Urinary bladder (tissue), 4 donors: Measurements from ENCODE around the gene DNAJC5G. TPM values are rescaled to one million over a fixed set of nuclear protein-coding genes. Genes with fewer than 3 reads are reported as not detected.

ENCODE experiments used
- DNase-seq: peaks from one replicate; pipeline ENCODE4 v3.0.0-alpha.2; 2015; ENCODE audit errors: extremely low spot score
- H3K27ac ChIP-seq: one replicate; pipeline ENCODE4 v1.5.1; 2013; ENCODE audit warnings: low read depth, mild to moderate bottlenecking, moderate library complexity
- H3K36me3 ChIP-seq: one replicate; pipeline ENCODE4 v1.6.1; 2013; ENCODE audit warnings: mild to moderate bottlenecking, moderate library complexity; ENCODE audit not compliant: insufficient read depth
- H3K4me1 ChIP-seq: one replicate; pipeline ENCODE4 v1.6.1; 2013; ENCODE audit warnings: mild to moderate bottlenecking, moderate library complexity; ENCODE audit not compliant: insufficient read depth
- H3K4me3 ChIP-seq: one replicate; pipeline ENCODE4 v1.5.1; 2013; ENCODE audit warnings: low read depth, low read length
- whole genome bisulfite sequencing: extraction: QIAGEN DNeasy Blood & Tissue Kit; methylation state at CpG from one replicate; pipeline ENCODE4 v1.1.7; 2013; 5-methylcytosine and 5-hydroxymethylcytosine counted together
- polyA plus RNA-seq: library from polyadenylated mRNA; stranded (reverse); fragments of 200-250 nt; gene quantifications from one replicate; pipeline ENCODE4 v1.2.3, GENCODE V29; 2013
- total RNA-seq: library from RNA; depleted of rRNA; stranded (reverse); fragments of >200 nt; gene quantifications from one replicate; pipeline ENCODE4 v1.2.3, GENCODE V29; 2014
- donor health status: healthy with polysubstance abuse.
- donor health status: healthy.

Gene DNAJC5G
- total and polyA plus RNA-seq, 2 donors, result 0.42 TPM; not detected in 1

GRCh38 chr2:27303093-27304025 lies 28.1 kb downstream of the DNAJC5G start:
- Histone ChIP-seq H3K4me1 (peaks cover 3% of the 10 kb centered on the region), H3K4me3 (no peak overlapping the region), H3K27ac (no peak overlapping the region), H3K36me3 (no peaks in the 10 kb centered on the region)
- DNase-seq, result no peak
- 23% methylated on average over 25 of the region's 25 CpGs for WGBS

GRCh38 chr2:27304488-27305240 lies 29.4 kb downstream of the DNAJC5G start:
- H3K27ac ChIP-seq, result no peak overlapping the region
- no peaks in the 10 kb centered on the region for H3K36me3 ChIP-seq
- 86% methylated on average over 13 of the region's 13 CpGs for WGBS
- peaks cover 3% of the 10 kb centered on the region for H3K4me1 ChIP-seq
- no peak overlapping the region for H3K4me3 ChIP-seq
- DNase-seq, result no peak

GRCh38 chr2:27305516-27305915 lies 30.3 kb downstream of the DNAJC5G start:
- 91% methylated on average over 16 of the region's 16 CpGs for WGBS
- Histone ChIP-seq H3K27ac (no peak overlapping the region), H3K4me3 (no peak overlapping the region), H3K4me1 (peaks cover 3% of the 10 kb centered on the region), H3K36me3 (no peaks in the 10 kb centered on the region)
- no peak for DNase-seq

GRCh38 chr2:27306136-27306535 lies 30.9 kb downstream of the DNAJC5G start:
- H3K36me3 ChIP-seq, result no peaks in the 10 kb centered on the region
- H3K4me3 ChIP-seq, result no peak overlapping the region
- no peak for DNase-seq
- H3K4me1 ChIP-seq, result peaks cover 3% of the 10 kb centered on the region
- no peak overlapping the region for H3K27ac ChIP-seq
- 26% methylated on average over 26 of the region's 26 CpGs for WGBS

- no peaks in the 10 kb centered on the region for H3K36me3 ChIP-seq
- DNase-seq, result no peak
- no peak overlapping the region for H3K4me3 ChIP-seq
- peaks cover 3% of the 10 kb centered on the region for H3K4me1 ChIP-seq
- WGBS, result 3% methylated on average over 51 of the region's 51 CpGs
- H3K27ac ChIP-seq, result no peak overlapping the region
These were observed 31.5 kb downstream of the DNAJC5G start for GRCh38 chr2:27306573-27307286.

GRCh38 chr2:27307287-27307544 lies 32.0 kb downstream of the DNAJC5G start:
- Histone ChIP-seq H3K27ac (no peak overlapping the region), H3K4me3 (no peak overlapping the region), H3K36me3 (no peaks in the 10 kb centered on the region), H3K4me1 (peaks cover 3% of the 10 kb centered on the region)
- no peak for DNase-seq
- 12% methylated on average over 14 of the region's 14 CpGs for WGBS

GRCh38 chr2:27307545-27308358 lies 32.5 kb downstream of the DNAJC5G start:
- no peak for DNase-seq
- Histone ChIP-seq H3K27ac (no peak overlapping the region), H3K36me3 (no peaks in the 10 kb centered on the region), H3K4me1 (peaks cover 3% of the 10 kb centered on the region), H3K4me3 (no peak overlapping the region)
- 6% methylated on average over 75 of the region's 75 CpGs for WGBS

- no peak for DNase-seq
- Histone ChIP-seq H3K27ac (no peak within 1 kb of the TSS), H3K36me3 (no peaks in the 10 kb centered on the region), H3K4me1 (peaks cover 3% of the 10 kb centered on the region), H3K4me3 (no peak within 1 kb of the TSS)
- WGBS, result 24% methylated on average over 25 of the region's 25 CpGs
These were observed 33.2 kb downstream of the DNAJC5G start, which contains the start of gene UCN for GRCh38 chr2:27308359-27308881. TSS of gene UCN (minus strand) at chr2:27308445. CDS start at chr2:27307895, 550 bp downstream.

- H3K36me3 ChIP-seq, result no peaks in the 10 kb centered on the region
- no peak for DNase-seq
- WGBS, result 94% methylated on average over 6 of the region's 6 CpGs
These were observed 34.4 kb downstream of the DNAJC5G start for GRCh38 chr2:27309651-27310050.

GRCh38 chr2:27312152-27312551 lies 36.9 kb downstream of the DNAJC5G start:
- Histone ChIP-seq H3K27ac (no peak overlapping the region), H3K36me3 (no peaks in the 10 kb centered on the region), H3K4me1 (peaks cover 3% of the 10 kb centered on the region), H3K4me3 (no peak overlapping the region)
- WGBS, result 98% methylated on average over 3 of the region's 3 CpGs
- DNase-seq, result no peak

More at GRCh38 chr2:27309651-27310050, 34.4 kb downstream of the DNAJC5G start:
- Histone ChIP-seq H3K27ac (no peak overlapping the region), H3K4me3 (no peak overlapping the region), H3K4me1 (peaks cover 3% of the 10 kb centered on the region)

- DNase-seq, result no peak
These were observed 38.8 kb downstream of the DNAJC5G start for GRCh38 chr2:27313882-27314645.

GRCh38 chr2:27314709-27315108 lies 39.5 kb downstream of the DNAJC5G start:
- Histone ChIP-seq H3K4me1 (no peaks in the 10 kb centered on the region), H3K27ac (no peak overlapping the region), H3K36me3 (no peaks in the 10 kb centered on the region), H3K4me3 (no peak overlapping the region)
- no peak for DNase-seq
- 86% methylated on average over 9 of the region's 9 CpGs for WGBS

More at GRCh38 chr2:27313882-27314645, 38.8 kb downstream of the DNAJC5G start:
- Histone ChIP-seq H3K36me3 (no peaks in the 10 kb centered on the region), H3K4me3 (no peak overlapping the region), H3K4me1 (no peaks in the 10 kb centered on the region), H3K27ac (no peak overlapping the region)
- WGBS, result 90% methylated on average over 8 of the region's 8 CpGs
